GM19043 (cell line): Measurements from ENCODE around the gene NRXN3.

ENCODE experiments used
- ATAC-seq: cut with Tn5 transposase; IDR thresholded peaks from one replicate; pipeline ENCODE4 v1.9.1; 2021; ENCODE audit warnings: low read depth; ENCODE audit not compliant: unreplicated experiment

The NRXN3 gene

DNA sequence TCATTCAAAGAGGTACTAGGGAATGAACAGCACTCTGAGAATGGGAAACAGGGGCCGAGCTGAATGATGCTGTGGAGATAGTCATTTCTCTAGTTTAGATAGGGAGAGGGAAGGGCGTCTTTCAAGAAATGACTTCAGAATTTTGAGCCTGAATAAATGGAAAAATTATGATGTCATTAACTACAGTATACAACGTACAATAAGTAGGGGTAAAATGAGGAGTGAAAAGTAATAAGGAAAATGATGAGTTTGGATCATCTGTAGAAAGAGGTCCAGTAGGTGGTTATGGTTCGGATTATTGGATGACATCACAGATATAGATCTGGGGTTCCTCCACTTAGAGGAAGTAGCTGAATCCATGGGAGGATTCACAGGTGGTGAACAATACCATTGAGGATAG lies 1081.1 kb downstream of the NRXN3 start:
- no peak for ATAC-seq

GRCh38 chr14:79253576-79253975 lies 1083.4 kb downstream of the NRXN3 start:
- no peak for ATAC-seq

GRCh38 chr14:79254069-79254775 lies 1084.0 kb downstream of the NRXN3 start:
- no peak for ATAC-seq

DNA sequence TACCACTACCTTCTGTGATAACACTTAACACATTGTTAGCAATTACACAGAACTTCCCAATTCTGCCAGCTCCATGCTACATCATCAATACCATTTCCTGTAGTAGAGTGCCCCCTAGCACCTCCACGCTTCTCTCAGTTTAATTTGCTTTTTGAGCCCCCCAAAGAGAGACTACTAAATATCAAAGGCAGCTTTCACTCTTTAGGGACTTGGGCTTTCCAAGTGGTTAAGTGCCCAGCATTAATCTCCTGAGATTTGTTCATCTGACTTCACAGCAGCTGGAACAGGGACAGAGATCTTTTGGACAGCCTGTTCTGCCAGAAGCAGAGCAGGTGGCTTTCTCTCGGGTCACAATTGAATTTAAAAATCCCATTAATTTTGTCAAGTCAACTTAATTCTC lies 1086.2 kb downstream of the NRXN3 start:
- ATAC-seq: no peak

- no peak for ATAC-seq
Observed at GRCh38 chr14:79260406-79260805, 1090.2 kb downstream of the NRXN3 start.

DNA sequence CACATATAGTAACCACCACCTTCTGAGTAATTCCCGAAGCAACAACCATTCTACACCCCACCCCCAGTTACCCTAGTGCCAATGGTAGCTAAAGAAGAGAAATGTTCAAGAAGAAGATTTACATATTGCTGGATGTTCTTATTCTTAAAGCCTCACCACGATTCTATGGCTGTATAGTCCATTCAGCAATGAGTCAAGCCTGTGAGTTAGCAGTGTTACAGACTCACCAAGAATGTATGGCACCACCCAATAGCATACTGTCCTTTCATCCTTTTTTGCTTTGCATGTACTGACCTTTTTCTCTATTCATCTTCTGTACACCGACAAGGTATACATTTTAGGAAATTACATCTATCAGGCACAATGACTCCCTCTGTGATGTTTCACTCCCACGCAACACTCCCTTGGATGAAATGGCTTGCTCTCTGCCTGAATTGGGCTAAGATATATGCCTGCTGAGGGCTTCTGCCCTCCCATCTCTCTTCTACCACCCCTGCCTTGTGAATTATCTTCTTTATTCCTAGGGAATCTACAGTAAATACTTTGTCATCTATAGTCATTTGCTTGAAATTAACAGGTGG lies 1095.3 kb downstream of the NRXN3 start:
- no peak for ATAC-seq

GRCh38 chr14:79270361-79270760 lies 1100.2 kb downstream of the NRXN3 start:
- no peak for ATAC-seq

DNA sequence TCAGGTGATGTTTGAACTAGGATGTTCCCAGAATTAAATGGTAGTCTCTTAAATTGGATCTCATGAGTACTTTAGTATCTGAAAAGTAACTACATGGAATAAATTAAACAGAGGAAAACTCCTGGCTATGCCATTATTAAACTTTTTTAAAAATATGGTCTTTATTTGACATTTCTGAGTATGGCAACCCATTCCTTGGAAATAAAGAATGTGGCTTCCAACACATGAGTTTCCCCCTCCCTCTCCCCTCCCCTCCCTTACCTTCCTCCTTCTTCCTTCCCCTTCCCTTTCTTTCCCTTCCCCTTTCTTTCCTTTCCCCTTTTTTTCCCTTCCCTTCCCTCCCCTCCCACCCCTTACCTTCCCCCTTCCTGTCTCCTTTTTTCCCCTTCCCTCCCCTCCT lies 1100.9 kb downstream of the NRXN3 start:
- no peak for ATAC-seq

GRCh38 chr14:79274641-79275291 lies 1104.6 kb downstream of the NRXN3 start:
- no peak for ATAC-seq

- no peak for ATAC-seq
Observed at GRCh38 chr14:79275292-79275655, 1105.1 kb downstream of the NRXN3 start.

- no peak for ATAC-seq
Observed at GRCh38 chr14:79278286-79278797, 1108.2 kb downstream of the NRXN3 start.

GRCh38 chr14:79278798-79279644 lies 1108.8 kb downstream of the NRXN3 start:
- no peak for ATAC-seq

DNA sequence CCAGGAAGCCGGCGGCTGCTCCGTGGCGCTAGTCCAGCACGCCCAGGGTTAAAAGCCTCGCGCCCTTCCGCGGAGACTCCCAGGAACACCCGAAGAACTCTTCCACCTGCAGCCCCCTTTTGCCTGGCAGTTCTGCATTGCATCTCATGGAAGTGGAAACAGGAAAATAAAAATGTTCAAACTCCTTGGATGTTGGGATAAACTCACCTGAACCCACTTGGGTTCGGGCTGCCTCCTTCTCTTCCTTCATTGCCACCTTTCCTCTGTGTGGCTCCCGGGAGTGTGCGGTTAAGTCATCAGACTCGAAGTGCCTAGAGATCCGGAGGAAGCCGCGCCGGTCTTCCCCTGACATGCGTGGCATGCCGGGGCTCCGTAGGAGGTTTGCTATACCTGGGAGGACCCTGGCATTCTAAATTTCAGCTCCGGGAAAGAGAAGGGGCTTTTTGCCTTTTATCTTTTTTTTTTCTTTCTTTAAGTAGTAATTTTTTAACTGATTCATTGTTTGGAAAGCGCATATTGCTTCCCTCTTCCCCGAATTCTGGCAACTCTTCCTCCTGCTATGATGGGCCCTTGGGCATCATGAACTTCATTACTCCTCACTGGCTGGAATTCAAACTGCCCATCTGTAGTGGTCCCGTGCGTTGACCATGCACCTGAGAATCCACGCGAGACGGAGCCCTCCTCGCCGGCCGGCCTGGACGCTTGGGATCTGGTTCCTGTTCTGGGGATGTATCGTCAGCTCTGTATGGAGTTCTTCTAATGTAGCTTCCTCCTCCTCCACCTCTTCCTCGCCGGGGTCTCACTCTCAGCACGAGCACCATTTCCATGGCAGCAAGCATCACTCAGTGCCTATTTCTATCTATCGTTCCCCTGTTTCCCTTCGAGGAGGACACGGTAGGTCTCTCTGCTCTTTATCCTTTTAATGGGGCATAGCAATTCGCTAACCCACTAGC lies 1109.7 kb downstream of the NRXN3 start:
- no peak for ATAC-seq

DNA sequence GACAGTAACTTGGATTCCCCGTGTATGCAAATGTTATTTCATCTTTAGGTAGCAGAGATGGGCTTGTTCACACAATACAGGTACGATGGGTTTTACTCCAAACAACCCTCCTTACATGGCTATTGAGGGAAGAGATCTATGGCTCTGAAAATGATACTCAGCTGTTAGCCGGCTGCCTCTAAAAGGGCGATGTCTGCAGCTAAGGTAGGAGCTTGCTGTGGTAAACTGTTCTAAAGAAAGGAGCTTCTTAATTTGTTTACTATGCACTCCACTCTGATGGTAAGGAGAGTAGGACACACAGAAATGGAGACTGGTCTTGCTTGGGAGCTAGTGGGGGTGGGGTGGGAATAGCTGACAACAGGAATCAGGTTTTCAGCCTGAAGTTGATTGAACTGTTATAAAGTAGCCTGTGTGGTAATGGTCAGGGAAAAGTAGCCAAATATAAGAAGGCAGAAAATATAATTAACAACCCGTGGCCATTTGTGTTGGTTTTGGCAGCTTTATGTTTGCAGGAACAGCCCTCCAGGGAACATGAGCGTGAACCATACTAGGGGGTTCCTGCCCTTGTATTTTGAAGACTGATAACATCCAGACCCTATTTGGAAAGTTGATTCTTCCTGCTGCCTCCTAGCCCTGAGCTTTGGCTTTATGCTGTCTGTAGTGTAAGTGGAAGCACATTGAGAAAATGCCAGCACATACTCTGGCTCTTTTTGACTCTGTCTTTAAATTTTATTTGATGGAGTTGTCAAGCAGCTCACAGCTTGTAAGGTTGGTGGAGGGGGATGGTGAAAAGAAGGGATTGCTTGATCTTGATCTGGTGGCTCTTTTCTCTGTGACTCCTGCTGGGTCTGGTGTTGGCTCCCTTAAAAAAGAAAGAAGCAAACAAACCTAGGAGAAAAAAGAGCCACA lies 1111.3 kb downstream of the NRXN3 start:
- no peak for ATAC-seq

DNA sequence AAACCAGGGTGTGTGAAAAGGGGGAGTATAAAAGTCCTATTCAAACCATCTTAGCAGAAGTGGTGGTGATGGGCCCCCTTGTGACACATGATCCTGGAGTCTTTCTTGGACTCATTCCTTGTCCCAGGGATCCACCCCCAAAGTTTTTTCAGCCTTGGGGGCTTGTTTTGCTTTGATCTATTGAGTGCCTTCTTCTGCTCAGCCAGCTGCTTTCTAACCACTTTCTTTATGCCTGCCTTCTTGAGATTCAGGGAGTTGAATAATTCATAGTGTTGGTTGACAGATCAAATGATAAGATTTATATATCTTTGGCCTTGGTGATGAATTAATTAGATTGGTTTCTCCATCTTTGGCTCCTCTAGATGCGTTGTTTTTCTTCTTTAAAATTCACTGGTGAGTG lies 1114.4 kb downstream of the NRXN3 start:
- ATAC-seq: no peak

DNA sequence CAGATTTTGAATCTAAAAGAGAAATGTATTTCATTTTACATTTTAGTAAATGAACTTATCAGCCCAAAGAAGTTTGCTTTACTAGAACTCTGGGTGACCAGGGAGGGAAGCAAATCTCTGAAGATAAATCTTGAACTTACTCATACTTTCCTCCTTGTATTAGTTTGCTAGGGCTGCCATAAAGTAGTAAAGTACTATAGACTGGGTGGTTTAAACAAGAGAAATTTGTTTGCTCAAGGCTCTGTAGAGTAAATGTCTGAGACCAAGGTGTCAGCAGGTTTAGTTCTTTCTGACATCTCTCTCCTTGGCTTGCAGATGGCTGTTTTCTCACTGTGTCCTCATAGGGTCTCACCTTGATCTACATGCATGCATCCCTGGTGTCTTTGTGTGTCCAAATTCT lies 1115.1 kb downstream of the NRXN3 start:
- ATAC-seq: no peak

GRCh38 chr14:79287976-79288375 lies 1117.8 kb downstream of the NRXN3 start:
- ATAC-seq: no peak

DNA sequence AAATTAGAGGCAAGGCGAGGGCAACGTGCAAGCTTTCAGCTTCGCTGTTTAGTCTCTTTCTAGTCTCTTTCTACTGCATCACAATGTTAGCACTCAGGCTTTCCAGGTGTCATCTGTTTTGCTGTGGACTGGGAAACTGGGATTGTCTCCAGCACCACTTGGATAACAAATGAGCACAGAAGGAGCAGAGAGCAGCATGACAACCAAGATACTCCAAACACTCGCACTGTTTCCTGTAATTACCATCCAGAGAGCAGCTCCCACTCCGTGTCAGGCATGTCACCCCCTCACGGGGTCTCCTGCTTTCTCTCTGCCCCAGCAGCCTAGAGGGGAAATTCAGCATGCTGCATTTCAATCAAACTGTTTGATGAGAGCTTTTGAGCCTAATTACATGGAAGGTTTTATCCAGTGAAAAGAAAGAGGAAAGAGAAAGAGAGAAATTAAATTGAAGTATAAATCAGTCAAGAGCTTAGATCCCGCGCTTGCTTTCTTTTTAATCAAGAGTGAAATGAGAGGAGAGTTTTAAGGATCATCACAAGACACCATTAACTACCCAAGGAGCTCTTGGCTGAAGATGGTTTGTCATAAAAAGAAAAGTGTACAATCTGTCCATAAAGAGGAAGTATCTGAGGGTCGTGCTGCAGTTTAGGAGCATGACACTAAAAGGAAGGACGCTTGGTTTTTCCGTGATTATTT lies 1123.5 kb downstream of the NRXN3 start:
- ATAC-seq: no peak
